ENCODE data around the gene RREB1. TPM values are rescaled to one million over a fixed set of nuclear protein-coding genes. Genes with fewer than 3 reads are reported as not detected.
A peak's percentile ranks its signal among the peaks of the same experiment; 100 is the strongest.

The RREB1 gene
- total and polyA plus RNA-seq, 2 experiments from 2014 or later, result 6.4 to 12.4 TPM

DNA sequence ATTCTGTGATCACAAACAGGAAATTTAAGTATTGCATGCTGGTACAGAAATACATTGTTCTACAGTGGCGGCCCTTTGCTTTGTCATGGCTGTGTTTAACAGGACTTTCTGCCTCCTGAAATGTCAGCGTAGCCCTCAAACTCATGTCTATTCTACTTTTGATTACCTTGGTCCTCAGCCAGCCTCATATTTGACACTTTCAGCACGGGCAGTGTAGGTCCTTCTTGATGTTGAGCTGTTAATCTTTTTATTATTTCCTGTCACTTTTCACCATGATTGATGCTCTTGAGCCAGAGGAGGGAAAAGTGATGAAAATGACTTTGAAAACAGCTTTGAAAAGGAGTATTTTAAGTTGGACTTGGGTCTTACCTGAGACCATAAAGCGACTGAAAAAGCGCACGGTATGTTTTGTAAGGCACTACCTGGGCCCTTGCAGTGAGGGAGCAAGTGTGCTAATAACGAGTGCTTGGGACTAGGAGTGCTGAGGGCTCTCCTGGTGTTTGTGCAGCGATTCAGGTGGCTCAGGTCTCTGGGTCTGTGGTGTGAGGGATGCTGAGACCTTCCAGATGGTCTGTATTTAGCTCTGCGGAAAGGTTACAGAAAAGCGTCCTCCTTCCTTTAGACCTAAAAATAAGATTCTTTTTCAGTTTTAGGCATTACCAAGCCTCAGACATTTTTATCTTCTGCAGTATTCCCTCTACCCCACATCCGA is 45.2 kb upstream of the RREB1 start:
- Histone ChIP-seq H2AFZ (peak overlapping the region; percentile 33; the same call in 1 of the 2 replicates), H3K79me2 (ENCODE audit: insufficient read depth) (no peaks in the 10 kb centered on the region), H3K9me2 (ENCODE audit: insufficient read depth) (no peaks in the 10 kb centered on the region), H3K27me3 (replicated peaks; ENCODE audit: insufficient read depth) (no peaks in the 10 kb centered on the region), H3K36me3 (ENCODE audit: low read depth) (no peaks in the 10 kb centered on the region), H3K9me3 (ENCODE audit: low read depth) (no peaks in the 10 kb centered on the region), H3K9ac (no peak overlapping the region), H3K4me2 (ENCODE audit: unreplicated experiment) (no peak overlapping the region), H3K27ac (no peak overlapping the region), H3K4me3 (no peak overlapping the region), H3K4me1 (ENCODE audit: insufficient read depth) (peaks cover 11% of the 10 kb centered on the region), H4K20me1 (ENCODE audit: insufficient read depth) (no peaks in the 10 kb centered on the region), H3F3A (ENCODE audit: insufficient read depth) (0 out of 2 replicates have a peak, but pooled peaks cover 7% of the 10 kb centered on the region)
- TF ChIP-seq EZH2 (IDR thresholded peaks at IDR 0.05; ENCODE audit: insufficient read depth, poor library complexity, severe bottlenecking), result no peak
- TF ChIP-seq EZH2phosphoT487 (IDR thresholded peaks at IDR 0.05; ENCODE audit: insufficient read depth, low read depth), result no peak
- 81 to 84% methylated on average over 11 of the region's 11 CpGs for WGBS, 2 experiments (ENCODE audit: low coverage in 1 of 2, low lambda C conversion rate in 2 of 2, missing lambda C conversion rate in 2 of 2)
- no peak for DNase-seq
- in situ Hi-C loops (cut with MboI), result no loop called here

DNA sequence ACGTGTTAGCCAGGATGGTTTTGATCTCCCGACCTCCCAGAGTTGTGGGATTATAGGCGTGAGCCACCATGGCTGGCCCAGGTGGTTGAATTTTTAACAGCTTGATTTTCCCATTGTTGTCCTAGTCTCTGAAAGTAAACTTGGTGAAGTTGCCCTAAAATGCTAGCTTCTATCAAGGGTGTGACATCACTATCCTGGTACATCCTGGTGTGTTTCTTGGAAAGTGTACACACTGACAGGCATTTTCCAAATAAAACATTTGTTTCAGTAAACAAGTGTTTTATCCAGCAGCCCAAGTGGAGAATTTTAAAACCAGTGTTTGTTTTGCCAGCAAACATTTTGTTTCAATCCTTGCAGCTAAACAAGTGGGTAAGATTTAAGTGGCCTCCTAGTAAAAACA is 40.5 kb upstream of the RREB1 start:
- 64 to 67% methylated on average over 3 of the region's 3 CpGs for WGBS, 2 experiments (ENCODE audit: low coverage in 1 of 2, low lambda C conversion rate in 2 of 2, missing lambda C conversion rate in 2 of 2)
- no peak overlapping the region for H2AFZ ChIP-seq
- H3K9ac ChIP-seq, result no peak overlapping the region
- in situ Hi-C loops (cut with MboI), result no loop called here
- TF ChIP-seq EZH2 (IDR thresholded peaks at IDR 0.05; ENCODE audit: insufficient read depth, poor library complexity, severe bottlenecking) (no peak), EZH2phosphoT487 (IDR thresholded peaks at IDR 0.05; ENCODE audit: insufficient read depth, low read depth) (no peak)
- H3K4me3 ChIP-seq, result no peak overlapping the region
- no peaks in the 10 kb centered on the region for H3K27me3 ChIP-seq (replicated peaks; ENCODE audit: insufficient read depth)
- no peak overlapping the region for H3K4me2 ChIP-seq (ENCODE audit: unreplicated experiment)
- no peaks in the 10 kb centered on the region for H4K20me1 ChIP-seq (ENCODE audit: insufficient read depth)
- H3K9me3 ChIP-seq (ENCODE audit: low read depth), result no peaks in the 10 kb centered on the region
- DNase-seq, result no peak
- H3K79me2 ChIP-seq (ENCODE audit: insufficient read depth), result no peaks in the 10 kb centered on the region
- no peaks in the 10 kb centered on the region for H3K36me3 ChIP-seq (ENCODE audit: low read depth)
- no peak overlapping the region for H3K27ac ChIP-seq
- no peaks in the 10 kb centered on the region for H3K9me2 ChIP-seq (ENCODE audit: insufficient read depth)
- no peaks in the 10 kb centered on the region for H3K4me1 ChIP-seq (ENCODE audit: insufficient read depth)
- H3F3A ChIP-seq (ENCODE audit: insufficient read depth), result no peaks in the 10 kb centered on the region

DNA sequence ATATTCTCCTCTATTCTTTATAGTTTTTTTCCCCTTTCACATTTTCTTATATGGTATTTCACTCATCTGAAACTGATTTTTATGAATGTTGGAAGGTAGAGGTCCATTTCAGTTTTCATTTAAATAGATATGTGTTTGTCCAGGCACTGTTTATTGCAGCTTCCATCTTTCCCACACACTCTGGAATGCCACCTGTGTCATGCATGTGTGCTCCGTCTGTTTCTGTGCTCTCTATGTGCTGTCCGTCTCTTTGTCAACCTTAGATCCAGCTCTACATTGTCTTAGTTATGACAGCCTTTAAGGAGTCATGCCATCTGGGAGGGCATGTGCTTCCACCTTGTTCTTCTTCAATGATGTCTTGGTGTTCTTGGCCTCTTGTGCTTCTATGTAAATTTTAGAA is 36.4 kb upstream of the RREB1 start:
- no peak overlapping the region for H3K4me2 ChIP-seq (ENCODE audit: unreplicated experiment)
- H3K4me1 ChIP-seq (ENCODE audit: insufficient read depth), result no peaks in the 10 kb centered on the region
- H3K27me3 ChIP-seq (replicated peaks; ENCODE audit: insufficient read depth), result no peaks in the 10 kb centered on the region
- no peaks in the 10 kb centered on the region for H3F3A ChIP-seq (ENCODE audit: insufficient read depth)
- no peaks in the 10 kb centered on the region for H3K79me2 ChIP-seq (ENCODE audit: insufficient read depth)
- no peak overlapping the region for H3K27ac ChIP-seq
- H3K9ac ChIP-seq, result no peak overlapping the region
- no peaks in the 10 kb centered on the region for H3K36me3 ChIP-seq (ENCODE audit: low read depth)
- H4K20me1 ChIP-seq (ENCODE audit: insufficient read depth), result no peaks in the 10 kb centered on the region
- no peaks in the 10 kb centered on the region for H3K9me3 ChIP-seq (ENCODE audit: low read depth)
- no peak for DNase-seq
- H3K9me2 ChIP-seq (ENCODE audit: insufficient read depth), result no peaks in the 10 kb centered on the region
- H2AFZ ChIP-seq, result no peak overlapping the region
- in situ Hi-C loops (cut with MboI), result no loop called here
- 84 to 85% methylated on average over 2 of the region's 2 CpGs for WGBS, 2 experiments (ENCODE audit: low coverage in 1 of 2, low lambda C conversion rate in 2 of 2, missing lambda C conversion rate in 2 of 2)
- H3K4me3 ChIP-seq, result no peak overlapping the region
- TF ChIP-seq EZH2 (IDR thresholded peaks at IDR 0.05; ENCODE audit: insufficient read depth, poor library complexity, severe bottlenecking) (no peak), EZH2phosphoT487 (IDR thresholded peaks at IDR 0.05; ENCODE audit: insufficient read depth, low read depth) (no peak)

DNA sequence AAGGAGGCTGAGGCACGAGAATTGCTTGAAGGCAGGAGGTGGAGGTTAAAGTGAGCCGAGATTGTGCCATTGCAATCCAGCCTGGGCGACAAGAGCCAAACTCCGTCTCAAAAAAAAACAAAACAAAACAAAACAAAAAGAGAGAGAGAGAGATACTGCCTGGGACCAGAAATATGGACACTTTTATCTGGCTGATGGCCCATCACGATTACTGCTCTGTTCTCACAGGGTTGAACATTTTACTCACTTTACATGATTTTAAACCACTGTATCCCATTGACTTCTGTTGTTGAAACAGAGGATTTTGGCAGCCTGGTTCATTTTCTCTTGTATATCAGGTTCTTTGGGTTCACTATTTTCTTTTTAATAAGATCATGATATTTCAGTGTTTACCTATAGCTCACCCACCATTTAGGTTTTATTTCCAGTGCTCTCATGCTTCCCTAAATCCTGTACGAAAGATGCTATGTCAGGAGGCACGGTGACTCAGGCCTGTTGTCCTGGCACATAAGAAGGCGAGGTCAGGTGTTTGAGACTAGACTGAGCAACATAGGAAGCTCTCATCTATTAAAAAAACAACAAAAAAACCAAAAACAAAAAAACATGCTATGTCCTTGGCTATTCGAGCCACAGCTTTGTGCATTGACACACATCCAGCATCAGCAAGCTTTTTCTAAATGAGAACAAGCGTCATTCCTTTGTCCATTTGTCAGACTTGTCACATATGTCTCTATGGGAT is 34.5 kb upstream of the RREB1 start:
- Histone ChIP-seq H3K4me3 (no peak overlapping the region), H2AFZ (0 out of 2 replicates have a peak overlapping the region, but pooled peaks have one; percentile 38), H3K27me3 (replicated peaks; ENCODE audit: insufficient read depth) (no peaks in the 10 kb centered on the region), H4K20me1 (ENCODE audit: insufficient read depth) (no peaks in the 10 kb centered on the region), H3K4me1 (ENCODE audit: insufficient read depth) (no peaks in the 10 kb centered on the region), H3K9me3 (ENCODE audit: low read depth) (no peaks in the 10 kb centered on the region), H3K36me3 (ENCODE audit: low read depth) (no peaks in the 10 kb centered on the region), H3K79me2 (ENCODE audit: insufficient read depth) (no peaks in the 10 kb centered on the region), H3K9me2 (ENCODE audit: insufficient read depth) (no peaks in the 10 kb centered on the region), H3K4me2 (ENCODE audit: unreplicated experiment) (no peak overlapping the region), H3K27ac (no peak overlapping the region), H3K9ac (no peak overlapping the region), H3F3A (ENCODE audit: insufficient read depth) (no peaks in the 10 kb centered on the region)
- no peak for DNase-seq
- WGBS, 2 experiments (ENCODE audit: low coverage in 1 of 2, low lambda C conversion rate in 2 of 2, missing lambda C conversion rate in 2 of 2), result 75 to 83% methylated on average over 7 to 10 of the region's 10 CpGs
- in situ Hi-C loops (cut with MboI), result no loop called here
- TF ChIP-seq EZH2 (IDR thresholded peaks at IDR 0.05; ENCODE audit: insufficient read depth, poor library complexity, severe bottlenecking) (no peak), EZH2phosphoT487 (IDR thresholded peaks at IDR 0.05; ENCODE audit: insufficient read depth, low read depth) (no peak)
